GM19351 (cell line): Measurements from ENCODE around the gene ABCB9.

Source experiments
- ATAC-seq: cut with Tn5 transposase; IDR thresholded peaks from one replicate; pipeline ENCODE4 v1.9.1; 2021; ENCODE audit warnings: mild to moderate bottlenecking, moderate library complexity; ENCODE audit not compliant: unreplicated experiment

ABCB9 gene

GRCh38 chr12:122995503-122996187 lies 29.4 kb upstream of the ABCB9 start:
- no peak for ATAC-seq

GRCh38 chr12:122994781-122995502 lies 28.7 kb upstream of the ABCB9 start:
- no peak for ATAC-seq

DNA sequence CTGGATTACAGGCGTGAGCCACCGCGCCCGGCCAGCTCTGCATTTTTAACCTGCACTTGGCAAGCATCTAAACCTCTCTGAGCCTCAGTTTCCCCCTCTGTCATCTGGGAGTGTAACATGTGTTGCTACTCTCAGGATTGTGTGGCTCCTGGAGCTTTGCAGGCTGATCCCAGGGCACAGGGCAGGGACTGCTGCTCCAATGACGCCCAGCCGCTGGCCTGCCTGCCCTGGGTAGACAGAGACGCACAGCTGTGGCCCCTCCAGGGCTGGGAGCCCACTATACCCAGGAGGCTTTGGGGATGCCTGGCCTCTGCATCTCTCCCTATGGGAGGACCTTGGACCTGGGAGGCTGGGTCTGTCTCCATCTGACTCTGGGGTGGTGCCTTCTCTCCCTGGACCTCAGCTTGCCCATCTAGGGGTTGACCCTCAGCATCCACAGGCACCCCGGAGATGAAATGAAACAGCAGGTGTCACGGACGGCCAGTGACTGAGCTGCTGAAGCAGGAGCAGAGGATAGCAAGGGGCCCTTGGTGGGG lies 27.9 kb upstream of the ABCB9 start:
- ATAC-seq, result no peak

GRCh38 chr12:122992386-122992785 lies 26.1 kb upstream of the ABCB9 start:
- ATAC-seq, result no peak

GRCh38 chr12:122991623-122992275 lies 25.5 kb upstream of the ABCB9 start:
- ATAC-seq, result no peak

GRCh38 chr12:122990961-122991622 lies 24.8 kb upstream of the ABCB9 start:
- ATAC-seq, result no peak

DNA sequence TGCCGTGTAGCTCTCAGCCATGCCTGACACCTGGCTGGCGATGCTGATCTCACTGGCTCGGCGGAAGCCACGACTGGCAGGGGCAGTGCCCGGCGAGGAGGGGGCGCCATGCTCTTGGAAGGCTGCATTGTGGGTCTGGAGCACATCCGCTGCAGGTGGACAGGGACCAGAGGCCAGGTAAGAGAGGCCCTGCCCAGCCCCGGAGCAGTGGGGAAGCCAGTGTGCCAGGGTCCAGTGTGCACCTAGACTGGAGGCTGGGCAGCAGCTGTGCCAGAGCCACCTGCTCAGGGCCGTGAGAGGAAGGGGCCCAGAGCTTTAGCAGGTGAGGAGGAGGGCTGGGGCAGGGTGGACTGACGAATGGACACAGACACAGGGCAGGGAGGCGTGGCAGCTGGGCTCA lies 24.3 kb upstream of the ABCB9 start:
- ATAC-seq, result no peak

DNA sequence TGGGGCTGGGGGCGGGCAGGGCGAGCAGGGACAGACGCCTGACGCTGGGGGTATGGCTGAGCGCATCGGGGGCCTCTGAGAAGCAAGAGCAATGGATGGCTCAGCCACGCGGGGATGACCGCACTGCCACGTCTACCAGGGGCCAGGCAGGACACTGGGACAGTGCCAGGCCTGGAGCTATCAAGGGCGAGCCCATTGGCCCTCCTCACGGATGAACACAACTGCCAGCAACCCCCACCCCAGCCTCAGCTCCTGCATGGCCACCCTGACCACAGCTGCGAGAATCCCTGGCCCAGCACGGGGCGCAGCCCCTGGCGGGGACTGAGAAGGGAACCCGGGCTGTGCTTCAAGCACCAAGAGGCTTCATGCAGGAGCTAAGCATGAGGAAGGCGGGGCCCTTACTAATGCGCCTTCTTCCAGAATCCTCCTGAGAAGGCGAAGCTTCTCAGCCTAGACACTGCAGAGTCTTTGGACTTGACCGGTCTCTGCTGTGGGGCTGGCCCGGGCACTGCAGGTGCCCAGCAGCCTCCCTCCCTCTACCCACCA lies 23.7 kb upstream of the ABCB9 start:
- no peak for ATAC-seq

- no peak for ATAC-seq
These were observed 23.1 kb upstream of the ABCB9 start for GRCh38 chr12:122989225-122989839.

GRCh38 chr12:122988612-122989212 lies 22.4 kb upstream of the ABCB9 start:
- no peak for ATAC-seq

- ATAC-seq, result no peak
These were observed 21.8 kb upstream of the ABCB9 start for GRCh38 chr12:122988036-122988435.

DNA sequence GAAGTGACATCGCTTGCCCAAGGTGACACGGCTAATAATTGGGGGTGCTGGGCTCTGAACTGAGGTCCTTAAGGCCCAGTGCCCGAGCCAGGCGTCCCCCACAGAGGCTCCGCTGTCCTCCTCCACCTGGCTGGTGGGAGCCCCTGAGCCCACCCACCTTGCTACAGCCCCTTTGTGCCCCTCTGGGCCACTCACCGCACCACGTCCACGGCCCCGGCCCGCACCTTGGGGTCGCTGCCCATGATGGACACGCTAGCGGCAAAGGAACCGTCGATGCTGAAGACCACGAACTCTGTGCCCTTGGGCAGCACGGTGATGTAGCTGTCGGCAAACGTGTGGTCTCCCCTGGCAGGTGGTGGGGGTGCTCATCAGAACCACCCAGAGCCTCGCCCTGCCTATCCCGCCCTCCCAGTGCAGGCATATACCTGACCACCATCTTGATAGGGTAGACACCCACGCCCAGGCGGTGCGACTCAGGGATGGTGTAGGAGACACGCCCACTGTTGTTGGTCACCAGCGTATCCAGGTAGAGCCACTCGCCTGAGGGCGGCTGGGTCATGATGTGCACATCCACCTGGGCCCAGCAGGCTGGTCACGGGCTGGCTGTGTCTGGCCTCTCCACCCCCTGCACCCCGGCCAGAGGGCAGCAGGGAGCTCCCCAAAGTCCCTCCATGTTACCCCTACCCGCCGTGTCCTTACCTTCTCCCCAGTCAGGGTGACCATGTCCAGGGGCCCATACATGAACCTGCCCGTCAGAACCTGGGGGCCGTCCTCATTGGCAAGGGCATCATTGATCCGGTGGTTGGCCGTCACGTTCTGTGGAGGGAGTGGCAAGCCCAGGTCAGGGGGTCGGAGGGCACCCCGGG lies 21.1 kb upstream of the ABCB9 start:
- ATAC-seq, result no peak

DNA sequence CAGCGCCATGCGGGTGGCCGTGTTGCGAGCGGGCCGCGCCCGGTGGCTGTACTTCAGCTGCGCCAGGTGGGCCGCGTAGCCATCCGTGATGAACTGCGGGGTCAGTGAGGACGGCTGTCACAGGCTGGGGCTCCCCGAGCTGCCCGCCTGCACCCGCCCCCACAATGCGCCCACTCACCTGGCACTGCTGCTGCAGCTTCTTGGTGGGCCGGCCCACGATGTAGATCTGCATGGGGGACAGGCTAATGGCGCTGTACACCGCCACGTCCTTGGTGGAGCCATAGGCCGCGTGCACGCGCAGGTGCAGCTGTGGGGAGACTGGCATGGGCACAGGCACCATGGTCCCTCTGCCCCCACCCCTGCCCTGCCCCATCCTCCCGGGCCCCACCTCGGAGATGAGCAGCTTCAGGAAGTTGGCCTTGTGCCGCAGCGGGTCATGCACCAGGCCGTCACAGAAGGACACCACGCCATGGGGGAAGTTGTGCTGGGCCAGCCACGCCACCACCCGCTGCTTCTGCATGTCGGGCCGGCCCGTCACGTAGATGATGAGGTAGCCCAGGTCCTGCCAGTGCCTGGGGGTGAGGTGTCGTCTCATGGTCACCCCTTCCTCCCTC lies 20.1 kb upstream of the ABCB9 start:
- ATAC-seq, result no peak

DNA sequence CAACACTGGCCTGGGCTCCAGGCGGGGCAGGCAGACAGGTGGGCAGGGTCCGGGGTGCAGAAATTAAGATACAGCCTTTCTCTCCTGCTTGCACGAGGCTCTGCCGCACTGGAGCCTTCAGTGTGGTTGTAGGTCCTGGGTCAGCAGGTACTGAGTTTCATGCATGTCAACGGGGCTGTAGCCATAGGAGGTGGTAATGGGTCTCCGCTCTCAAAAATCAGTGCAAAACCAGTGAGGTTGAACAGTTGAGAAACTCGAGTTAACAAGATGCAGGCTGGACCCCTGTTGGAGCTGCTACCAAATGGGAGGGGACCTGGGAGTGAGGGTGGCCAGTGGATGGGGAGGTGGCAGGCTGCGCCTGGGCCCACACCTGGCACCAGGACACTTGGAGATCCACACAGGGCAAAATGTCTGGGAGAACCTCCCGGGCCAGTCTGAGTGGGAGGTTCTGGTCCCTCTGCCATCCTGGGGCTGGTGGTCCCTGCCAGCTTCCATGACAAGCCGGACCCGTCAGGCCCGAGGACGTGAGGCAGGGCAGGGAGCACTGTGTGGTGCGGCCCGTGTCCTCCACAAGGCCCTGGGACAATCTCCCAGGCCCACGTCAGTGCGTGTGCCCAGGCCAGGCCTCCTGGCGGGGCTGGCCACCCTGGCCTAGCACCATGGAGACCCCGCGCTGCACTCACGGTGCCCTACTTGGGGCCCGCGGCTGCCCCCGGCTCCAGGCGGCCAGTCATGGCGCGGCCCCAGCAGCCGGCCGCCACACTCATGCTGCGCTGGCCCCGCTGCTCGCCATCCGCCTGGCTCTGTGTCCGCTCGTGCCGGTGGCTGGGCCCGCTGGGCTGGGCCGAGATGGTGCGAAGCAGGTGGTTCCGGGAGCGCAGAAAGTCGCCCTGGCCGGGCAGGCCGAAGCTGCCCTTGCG lies 19.3 kb upstream of the ABCB9 start:
- no peak for ATAC-seq

- no peak for ATAC-seq
These were observed 18.5 kb upstream of the ABCB9 start for GRCh38 chr12:122984612-122985337.

DNA sequence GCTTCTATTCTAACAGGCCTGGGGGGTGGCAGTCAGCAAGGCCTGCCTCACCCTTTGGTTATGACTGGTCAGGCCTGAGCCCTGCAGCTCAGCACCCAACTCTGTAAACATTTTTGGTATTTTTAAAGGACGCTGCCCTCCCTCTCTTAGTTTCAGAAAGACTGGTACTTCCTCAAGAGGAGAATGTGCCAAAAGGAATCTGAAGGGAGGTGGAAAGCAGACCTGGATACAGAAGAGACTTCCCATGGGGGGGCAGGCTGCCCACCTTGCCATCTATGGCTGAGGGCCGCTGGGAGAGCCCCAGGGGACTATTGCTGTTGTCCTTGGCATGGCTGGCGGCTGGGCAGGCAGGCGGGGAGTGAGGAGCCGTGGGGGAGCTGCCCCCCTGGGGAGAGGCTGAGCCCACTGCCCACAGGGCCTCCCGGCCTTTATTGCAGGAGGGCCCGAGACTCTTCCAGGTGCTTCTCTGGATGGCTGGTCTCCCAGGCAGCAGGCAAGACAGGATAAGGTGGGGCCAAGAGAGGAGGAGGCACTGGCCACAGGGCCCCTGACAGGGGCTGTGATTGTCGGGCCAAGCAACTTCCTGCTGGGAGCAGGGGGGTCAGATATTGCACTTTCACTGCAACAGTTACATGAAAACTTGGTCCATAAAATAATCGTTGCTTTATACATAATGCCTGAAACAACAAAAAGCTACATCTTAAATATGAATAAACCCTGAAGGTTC lies 17.7 kb upstream of the ABCB9 start:
- no peak for ATAC-seq
